OCI-LY7 (cell line): ENCODE measurements around the gene CEACAM1.

Source experiments
- CTCF ChIP-seq: fragments of 200-600 bp; sonication (generic); conservative IDR thresholded peaks from 2 replicates; pipeline ENCODE4 v1.5.1; 2014; ENCODE audit warnings: mild to moderate bottlenecking, antibody characterized with exemption, low read length, moderate library complexity, mixed read lengths
- EZH2phosphoT487 ChIP-seq: fragments of 200-600 bp; sonication (generic); IDR thresholded peaks from 2 replicates; pipeline ENCODE4 v1.6.1; 2018; ENCODE audit warnings: low read depth, borderline replicate concordance, mild to moderate bottlenecking, mixed run types, antibody characterized with exemption, low read length, moderate library complexity, mixed read lengths

- TF ChIP-seq CTCF = no peak
- no peak for TF ChIP-seq EZH2phosphoT487
These were observed 39.7 kb upstream of the CEACAM1 start for GRCh38 chr19:42568006-42568405.
